ENCODE measurements around the gene ENTPD6.

DNA sequence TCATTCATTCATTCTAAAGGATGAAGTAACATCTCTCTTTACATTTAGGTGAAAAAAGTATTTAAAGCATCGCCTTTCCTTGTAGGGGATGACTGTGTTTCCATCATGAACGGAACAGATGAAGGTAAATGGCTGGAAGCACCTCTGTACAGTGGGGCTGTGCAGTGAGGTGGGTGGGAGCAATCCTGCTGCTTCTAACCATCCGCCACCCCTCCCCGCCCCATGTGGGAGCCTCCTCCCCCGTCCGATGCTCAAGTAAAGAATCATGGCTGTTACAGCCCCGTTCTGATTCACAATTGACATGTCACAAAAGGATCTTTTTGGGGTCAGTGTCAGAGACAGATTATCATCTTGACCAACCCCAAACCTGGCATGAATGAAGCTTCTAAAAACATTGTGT lies 19.3 kb downstream of the ENTPD6 start:
- TF ChIP-seq, protein P1, sequence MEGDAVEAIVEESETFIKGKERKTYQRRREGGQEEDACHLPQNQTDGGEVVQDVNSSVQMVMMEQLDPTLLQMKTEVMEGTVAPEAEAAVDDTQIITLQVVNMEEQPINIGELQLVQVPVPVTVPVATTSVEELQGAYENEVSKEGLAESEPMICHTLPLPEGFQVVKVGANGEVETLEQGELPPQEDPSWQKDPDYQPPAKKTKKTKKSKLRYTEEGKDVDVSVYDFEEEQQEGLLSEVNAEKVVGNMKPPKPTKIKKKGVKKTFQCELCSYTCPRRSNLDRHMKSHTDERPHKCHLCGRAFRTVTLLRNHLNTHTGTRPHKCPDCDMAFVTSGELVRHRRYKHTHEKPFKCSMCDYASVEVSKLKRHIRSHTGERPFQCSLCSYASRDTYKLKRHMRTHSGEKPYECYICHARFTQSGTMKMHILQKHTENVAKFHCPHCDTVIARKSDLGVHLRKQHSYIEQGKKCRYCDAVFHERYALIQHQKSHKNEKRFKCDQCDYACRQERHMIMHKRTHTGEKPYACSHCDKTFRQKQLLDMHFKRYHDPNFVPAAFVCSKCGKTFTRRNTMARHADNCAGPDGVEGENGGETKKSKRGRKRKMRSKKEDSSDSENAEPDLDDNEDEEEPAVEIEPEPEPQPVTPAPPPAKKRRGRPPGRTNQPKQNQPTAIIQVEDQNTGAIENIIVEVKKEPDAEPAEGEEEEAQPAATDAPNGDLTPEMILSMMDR (IDR thresholded peaks at IDR 0.05): no peak
- no peak for TF ChIP-seq EZH2 (IDR thresholded peaks at IDR 0.05; ENCODE audit: borderline replicate concordance, insufficient read depth, low read depth, low read length, poor library complexity, severe bottlenecking)

All from B cell (primary cell).